Activated CD4-positive, alpha-beta memory T cell treated with anti-CD3 and anti-CD28 coated beads for 36 hours (primary cell): ENCODE data around the gene C16orf87. TPM values are rescaled to one million over a fixed set of nuclear protein-coding genes. Genes with fewer than 3 reads are reported as not detected.

Experiments used
- CTCF ChIA-PET: fragments of 350-600 bp; sonication (Branson Sonifier 250); formaldehyde crosslinking; loops from one replicate; lab custom pipeline; 2021; ENCODE audit warnings: antibody characterized with exemption, inconsistent platforms; lab: Charles Lee
- POLR2A ChIA-PET: fragments of 350-600 bp; sonication (Branson Sonifier 250); formaldehyde crosslinking; loops from one replicate; lab custom pipeline; 2021; ENCODE audit warnings: antibody characterized with exemption; lab: Charles Lee
- DNase-seq: peaks from one replicate; pipeline ENCODE4 v3.0.0-alpha.2; 2020
- H3K27ac Mint-ChIP-seq: one replicate; pipeline ENCODE4 v1.8.0; 2021; ENCODE audit warnings: mixed read lengths
- H3K27me3 Mint-ChIP-seq: one replicate; pipeline ENCODE4 v1.8.0; 2021; ENCODE audit warnings: mixed read lengths
- H3K36me3 Mint-ChIP-seq: one replicate; pipeline ENCODE4 v1.8.0; 2021; ENCODE audit warnings: mixed read lengths
- H3K4me1 Mint-ChIP-seq: one replicate; pipeline ENCODE4 v1.8.0; 2021; ENCODE audit warnings: low read depth, mixed read lengths
- H3K4me3 Mint-ChIP-seq: one replicate; pipeline ENCODE4 v1.8.0; 2021; ENCODE audit warnings: mild to moderate bottlenecking, mixed read lengths
- H3K9me3 Mint-ChIP-seq: one replicate; pipeline ENCODE4 v1.8.0; 2021; ENCODE audit warnings: mixed read lengths
- intact Hi-C: fragments of 100-400 bp; cut with micrococcal nuclease; formaldehyde crosslinking; loops from one replicate; pipeline ENCODE4 v1.15.1; 2023
- total RNA-seq, 2 experiments: library from RNA; stranded (reverse); gene quantifications; one replicate each; pipeline ENCODE4 v1.2.3, GENCODE V29; 2021

The C16orf87 gene
- total RNA-seq, 2 experiments from 2014 or later: 18.1 to 18.2 TPM

DNA sequence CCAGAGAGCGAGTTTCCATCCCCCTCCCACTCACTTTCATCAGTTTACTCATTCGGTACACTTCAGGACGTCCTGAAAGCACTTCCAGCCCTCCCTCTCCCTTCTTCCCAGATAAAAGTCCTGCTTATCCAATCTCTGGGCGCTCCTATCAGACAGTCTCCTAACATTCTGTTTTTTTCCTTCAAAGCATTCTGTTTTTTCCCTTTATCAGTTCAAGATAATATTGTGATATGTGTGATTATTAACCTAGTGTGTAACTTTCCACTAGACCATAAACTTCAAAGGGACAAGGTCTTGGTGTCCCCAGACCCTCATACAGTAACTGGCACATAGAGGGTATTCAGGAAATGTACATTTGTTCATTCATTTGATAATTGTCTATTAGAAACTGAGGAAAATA, 24.4 kb upstream of the C16orf87 start:
- Mint-ChIP-seq H3K4me1 (peaks cover 10% of the 10 kb centered on the region), H3K27me3 (no peaks in the 10 kb centered on the region), H3K27ac (no peak overlapping the region), H3K4me3 (no peak overlapping the region), H3K9me3 (no peaks in the 10 kb centered on the region), H3K36me3 (no peaks in the 10 kb centered on the region)
- ChIA-PET CTCF (interaction anchor here (4.8 kb wide), 1 partner anchor 9 kb away, joined by 31 read pairs; no protein-coding TSS in a partner anchor), POLR2A (no interaction called here)
- intact Hi-C loops: loop anchor here (2.0 kb wide), 1 partner anchor 63 kb away; no protein-coding TSS in a partner anchor
- DNase-seq: no peak

DNA sequence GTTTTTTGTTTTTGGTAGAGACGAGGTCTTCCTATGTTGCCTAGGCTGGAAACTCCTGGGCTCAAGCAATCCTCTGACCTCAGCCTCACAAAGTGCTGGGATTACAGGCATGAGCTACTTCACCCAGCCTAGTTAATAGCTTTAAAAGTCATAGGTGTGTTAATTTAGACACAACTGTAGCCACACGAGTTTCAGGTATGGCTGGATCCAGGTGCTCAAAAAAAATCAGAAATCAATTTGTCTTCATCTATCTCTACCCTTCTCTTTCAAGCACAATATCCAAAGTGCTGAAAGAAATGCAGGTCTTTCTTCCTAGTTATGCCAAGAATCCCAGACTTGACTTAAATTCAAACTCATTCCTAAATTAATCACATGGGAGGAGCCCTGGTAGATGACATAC, 23.9 kb upstream of the C16orf87 start:
- DNase-seq: no peak
- Mint-ChIP-seq H3K27ac (no peak overlapping the region), H3K4me1 (peaks cover 5% of the 10 kb centered on the region), H3K27me3 (no peaks in the 10 kb centered on the region), H3K9me3 (no peaks in the 10 kb centered on the region), H3K36me3 (no peaks in the 10 kb centered on the region), H3K4me3 (no peak overlapping the region)
- ChIA-PET POLR2A (no interaction called here), CTCF (interaction anchor here (0.7 to 4.8 kb wide), 15 partner anchors 9 to 181 kb away, joined by 3 to 102 read pairs (median 7); partner anchors contain the start of gene GPT2)
- intact Hi-C loops: loop anchor here (1.0 to 2.0 kb wide), 4 partner anchors 53 to 182 kb away; no protein-coding TSS in a partner anchor

- intact Hi-C loops: loop anchor here (1.0 to 2.0 kb wide), 4 partner anchors 54 to 181 kb away; no protein-coding TSS in a partner anchor
- H3K4me3 Mint-ChIP-seq: no peak overlapping the region
- POLR2A ChIA-PET: no interaction called here
These were observed 22.9 kb upstream of the C16orf87 start for GRCh38 chr16:46853713-46854443.

GRCh38 chr16:46852130-46852529, 21.1 kb upstream of the C16orf87 start:
- Mint-ChIP-seq H3K4me1 (no peaks in the 10 kb centered on the region), H3K27ac (no peak overlapping the region), H3K4me3 (no peak overlapping the region), H3K36me3 (no peaks in the 10 kb centered on the region), H3K9me3 (no peaks in the 10 kb centered on the region), H3K27me3 (peaks cover 5% of the 10 kb centered on the region)
- DNase-seq: no peak
- intact Hi-C loops: no loop called here
- ChIA-PET POLR2A (no interaction called here), CTCF (interaction anchor here (0.7 to 4.8 kb wide), 5 partner anchors 12 to 179 kb away, joined by 3 to 102 read pairs (median 31); no protein-coding TSS in a partner anchor)

More at GRCh38 chr16:46853713-46854443, 22.9 kb upstream of the C16orf87 start:
- Mint-ChIP-seq H3K4me1 (no peaks in the 10 kb centered on the region), H3K9me3 (no peaks in the 10 kb centered on the region), H3K27ac (no peak overlapping the region), H3K36me3 (no peaks in the 10 kb centered on the region), H3K27me3 (peaks cover 3% of the 10 kb centered on the region)
- CTCF ChIA-PET: interaction anchor here (0.7 to 4.8 kb wide), 33 partner anchors 9 to 1311 kb away, joined by 3 to 102 read pairs (median 4); partner anchors contain the start of gene GPT2
- peak; percentile 77 for DNase-seq

DNA sequence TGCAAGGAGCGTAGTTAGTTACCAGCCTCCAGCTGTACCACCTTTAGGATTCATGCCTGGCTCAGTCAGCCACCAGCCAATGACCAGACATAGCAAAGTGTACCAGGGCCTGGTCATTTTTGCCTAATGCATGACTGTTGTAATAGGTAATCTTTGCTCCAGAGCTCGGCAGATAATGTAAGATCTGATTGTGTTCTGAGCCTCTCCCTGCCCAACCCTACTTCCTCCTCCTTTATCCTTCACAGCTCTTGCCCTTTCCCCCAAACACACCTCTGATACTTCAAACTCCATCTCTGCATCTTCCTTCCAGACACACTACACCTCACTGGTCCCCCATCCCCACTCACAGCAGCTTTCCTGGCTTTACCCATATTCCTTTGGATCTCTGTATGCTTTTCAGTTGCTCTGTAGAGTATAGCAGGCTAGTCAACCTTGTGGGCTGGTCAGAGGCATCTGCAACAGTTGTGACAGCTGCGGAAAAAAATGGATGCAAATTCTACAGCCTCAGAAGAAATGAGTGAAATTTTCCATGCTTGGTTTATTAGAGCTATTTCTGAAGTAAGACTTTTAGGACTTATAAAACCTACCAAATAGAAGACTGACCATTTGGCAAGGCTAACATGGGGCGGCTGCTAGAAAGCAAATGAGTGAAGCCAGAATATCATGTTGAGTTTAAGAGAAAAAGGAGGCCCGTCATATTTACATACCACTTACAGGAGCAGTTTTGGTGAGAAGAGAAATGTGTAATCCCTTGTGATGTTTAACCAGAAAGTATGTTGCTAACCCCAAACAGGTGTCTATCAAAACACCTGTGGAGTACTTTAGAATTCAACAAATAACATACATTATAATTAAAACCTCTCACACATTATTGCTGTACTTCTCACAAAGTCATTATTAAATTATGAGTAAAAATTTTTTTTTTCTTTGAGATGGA, 19.9 kb upstream of the C16orf87 start:
- intact Hi-C loops: no loop called here
- POLR2A ChIA-PET: no interaction called here
- H3K9me3 Mint-ChIP-seq: no peaks in the 10 kb centered on the region

GRCh38 chr16:46848768-46849764, 18.1 kb upstream of the C16orf87 start:
- POLR2A ChIA-PET: no interaction called here
- H3K27me3 Mint-ChIP-seq: peaks cover 6% of the 10 kb centered on the region
- intact Hi-C loops: no loop called here
- no peak for DNase-seq
- H3K27ac Mint-ChIP-seq: peak overlapping the region; percentile 24
- no peaks in the 10 kb centered on the region for H3K36me3 Mint-ChIP-seq
- H3K4me3 Mint-ChIP-seq: no peak overlapping the region
- CTCF ChIA-PET: interaction anchor here (1.0 kb wide), 2 partner anchors 81 to 175 kb away, joined by 3 to 5 read pairs; no protein-coding TSS in a partner anchor
- no peaks in the 10 kb centered on the region for H3K9me3 Mint-ChIP-seq
- H3K4me1 Mint-ChIP-seq: no peaks in the 10 kb centered on the region

More for the DNA sequence above, 19.9 kb upstream of the C16orf87 start:
- H3K27me3 Mint-ChIP-seq: peaks cover 6% of the 10 kb centered on the region
- H3K27ac Mint-ChIP-seq: no peak overlapping the region
- H3K4me1 Mint-ChIP-seq: no peaks in the 10 kb centered on the region
- CTCF ChIA-PET: interaction anchor here (0.9 to 4.8 kb wide), 4 partner anchors 13 to 177 kb away, joined by 3 to 31 read pairs (median 4); no protein-coding TSS in a partner anchor
- H3K36me3 Mint-ChIP-seq: no peaks in the 10 kb centered on the region
- no peak overlapping the region for H3K4me3 Mint-ChIP-seq
- DNase-seq: no peak

GRCh38 chr16:46845952-46846351, 15.0 kb upstream of the C16orf87 start:
- POLR2A ChIA-PET: no interaction called here
- CTCF ChIA-PET: interaction anchor here (0.6 to 3.0 kb wide), 4 partner anchors 8 to 62 kb away, joined by 4 to 11 read pairs (median 6); no protein-coding TSS in a partner anchor
- H3K4me1 Mint-ChIP-seq: no peaks in the 10 kb centered on the region
- no peaks in the 10 kb centered on the region for H3K36me3 Mint-ChIP-seq
- peaks cover 12% of the 10 kb centered on the region for H3K9me3 Mint-ChIP-seq
- no peak for DNase-seq
- H3K27ac Mint-ChIP-seq: no peak overlapping the region
- peaks cover 6% of the 10 kb centered on the region for H3K27me3 Mint-ChIP-seq
- intact Hi-C loops: no loop called here
- H3K4me3 Mint-ChIP-seq: no peak overlapping the region

DNA sequence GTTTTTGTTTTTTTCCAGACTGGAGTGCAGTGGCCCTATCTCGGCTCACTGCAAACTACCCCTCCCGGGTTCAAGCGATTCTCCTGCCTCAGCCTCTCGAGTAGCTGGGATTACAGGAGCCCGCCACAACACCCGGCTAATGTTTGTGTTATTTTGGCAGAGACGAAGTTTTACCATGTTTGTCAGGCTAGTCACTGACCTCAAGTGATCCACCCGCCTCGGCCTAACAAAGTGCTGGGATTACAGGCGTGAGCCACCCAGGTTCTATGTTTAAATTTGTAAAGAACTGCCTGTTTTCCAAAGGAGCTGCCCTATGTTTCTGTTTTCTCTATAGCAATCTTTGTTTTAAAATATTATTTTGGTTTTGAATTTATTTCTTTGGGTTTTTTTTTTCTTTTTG, 13.8 kb upstream of the C16orf87 start:
- no peak overlapping the region for H3K27ac Mint-ChIP-seq
- no peak for DNase-seq

GRCh38 chr16:46843898-46844642, 13.1 kb upstream of the C16orf87 start:
- peaks cover 12% of the 10 kb centered on the region for H3K9me3 Mint-ChIP-seq
- H3K27ac Mint-ChIP-seq: no peak overlapping the region
- H3K36me3 Mint-ChIP-seq: no peaks in the 10 kb centered on the region
- H3K27me3 Mint-ChIP-seq: peaks cover 3% of the 10 kb centered on the region
- no peak overlapping the region for H3K4me3 Mint-ChIP-seq
- no peaks in the 10 kb centered on the region for H3K4me1 Mint-ChIP-seq
- POLR2A ChIA-PET: no interaction called here
- CTCF ChIA-PET: interaction anchor here (3.0 kb wide), 1 partner anchor 10 kb away, joined by 11 read pairs; no protein-coding TSS in a partner anchor
- intact Hi-C loops: no loop called here
- no peak for DNase-seq

More for the DNA sequence above, 13.8 kb upstream of the C16orf87 start:
- H3K9me3 Mint-ChIP-seq: peaks cover 12% of the 10 kb centered on the region
- intact Hi-C loops: no loop called here
- ChIA-PET POLR2A (no interaction called here), CTCF (interaction anchor here (1.4 to 3.0 kb wide), 2 partner anchors 9 to 63 kb away, joined by 6 to 11 read pairs; no protein-coding TSS in a partner anchor)
- H3K27me3 Mint-ChIP-seq: peaks cover 6% of the 10 kb centered on the region
- no peaks in the 10 kb centered on the region for H3K4me1 Mint-ChIP-seq
- no peaks in the 10 kb centered on the region for H3K36me3 Mint-ChIP-seq
- no peak overlapping the region for H3K4me3 Mint-ChIP-seq

DNA sequence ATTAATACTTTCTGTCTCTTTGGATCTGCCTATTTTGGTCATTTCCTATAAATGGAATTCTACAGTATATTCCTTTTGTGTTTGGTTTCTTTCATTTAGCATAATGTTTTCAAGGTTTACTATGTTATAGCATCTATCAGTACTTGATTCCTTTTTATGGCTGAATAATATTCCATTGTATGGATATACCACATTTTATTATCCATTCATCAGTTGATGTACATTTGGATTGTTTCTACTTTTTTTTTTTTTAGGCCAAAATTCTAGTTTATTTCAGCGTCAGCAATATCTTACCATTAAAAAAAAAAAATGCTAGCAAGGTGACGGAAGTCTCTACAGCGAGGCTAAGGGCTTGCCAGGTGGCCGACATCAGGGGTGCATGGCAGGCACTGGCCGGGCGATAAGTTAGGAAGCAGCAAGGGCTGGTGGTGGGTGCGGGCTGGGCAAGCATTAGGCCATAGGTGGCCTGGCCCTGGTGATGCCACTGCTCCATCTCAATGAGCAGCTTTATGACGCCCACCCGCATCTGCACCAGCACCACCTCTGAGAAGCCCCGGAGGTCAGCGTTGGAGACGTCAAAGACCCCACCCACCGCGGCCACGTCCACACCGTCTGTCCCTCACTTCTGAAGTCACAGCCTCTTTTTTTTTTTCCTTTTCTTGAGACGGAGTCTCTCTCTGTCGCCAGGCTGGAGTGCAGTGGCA, 11.4 kb upstream of the C16orf87 start:
- H3K27me3 Mint-ChIP-seq: peaks cover 2% of the 10 kb centered on the region
- no peak overlapping the region for H3K4me3 Mint-ChIP-seq
- POLR2A ChIA-PET: no interaction called here
- CTCF ChIA-PET: interaction anchor here (0.6 kb wide), 1 partner anchor 12 kb away, joined by 3 read pairs; no protein-coding TSS in a partner anchor
- no peaks in the 10 kb centered on the region for H3K36me3 Mint-ChIP-seq
- no peak overlapping the region for H3K27ac Mint-ChIP-seq
- peaks cover 12% of the 10 kb centered on the region for H3K9me3 Mint-ChIP-seq
- DNase-seq: no peak
- intact Hi-C loops: no loop called here
- H3K4me1 Mint-ChIP-seq: no peaks in the 10 kb centered on the region
